ENCODE data around the gene NLRP1.

- TF ChIP-seq CTCF (conservative IDR thresholded peaks at IDR 0.05; ENCODE audit: low read length): no peak
- TF ChIP-seq EZH2phosphoT487 (IDR thresholded peaks at IDR 0.05; ENCODE audit: borderline replicate concordance, low read depth, low read length): no peak
These were observed 1.7 kb upstream of the NLRP1 start for GRCh38 chr17:5585836-5586521.

All from OCI-LY7 (cell line).